Right lobe of liver (tissue), 4 donors: ENCODE measurements around the gene ATXN1.

Experiments
- POLR2A ChIP-seq: fragments of 450-650 bp; IDR thresholded peaks from one replicate; pipeline ENCODE4 v1.6.1; 2017; ENCODE audit warnings: antibody characterized with exemption, mild to moderate bottlenecking
- TF ChIP-seq, protein P1 (sequence below), 4 donors: fragments of 200-600 bp in 3 of 4; fragments of 450-650 bp in 1 of 4; IDR thresholded peaks; one replicate each; pipeline versions ENCODE4 v1.5.1 to v1.8.0; 2016 to 2022; ENCODE audit warnings: antibody characterized with exemption in 4 of 4, mild to moderate bottlenecking in 2 of 4
- donor health status: DM: no; HTN: no; CAD: no.
- donor health status: DM: no; HTN: no; CAD: no.
- donor health status: DM: no; HTN: yes; CAD: no.

DNA sequence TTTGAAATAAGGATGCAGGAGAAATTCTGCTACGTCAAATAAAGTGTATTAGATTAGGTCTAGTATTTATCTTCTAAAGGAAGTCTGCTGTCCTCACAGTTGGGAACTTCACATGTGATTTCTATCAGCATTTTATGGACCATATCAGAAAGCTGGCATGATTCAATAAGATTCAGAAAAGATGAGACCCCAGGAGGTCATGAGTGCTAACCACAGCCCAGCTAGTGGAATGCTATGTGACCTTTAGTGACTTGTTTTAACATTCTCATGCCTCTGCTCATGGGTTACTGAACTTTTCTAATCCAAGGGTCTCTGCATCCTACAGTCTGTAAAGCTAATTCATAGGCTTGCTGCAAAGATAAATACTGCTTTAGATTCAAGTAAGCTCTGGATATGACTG, 372.8 kb downstream of the ATXN1 start:
- TF ChIP-seq, protein P1, sequence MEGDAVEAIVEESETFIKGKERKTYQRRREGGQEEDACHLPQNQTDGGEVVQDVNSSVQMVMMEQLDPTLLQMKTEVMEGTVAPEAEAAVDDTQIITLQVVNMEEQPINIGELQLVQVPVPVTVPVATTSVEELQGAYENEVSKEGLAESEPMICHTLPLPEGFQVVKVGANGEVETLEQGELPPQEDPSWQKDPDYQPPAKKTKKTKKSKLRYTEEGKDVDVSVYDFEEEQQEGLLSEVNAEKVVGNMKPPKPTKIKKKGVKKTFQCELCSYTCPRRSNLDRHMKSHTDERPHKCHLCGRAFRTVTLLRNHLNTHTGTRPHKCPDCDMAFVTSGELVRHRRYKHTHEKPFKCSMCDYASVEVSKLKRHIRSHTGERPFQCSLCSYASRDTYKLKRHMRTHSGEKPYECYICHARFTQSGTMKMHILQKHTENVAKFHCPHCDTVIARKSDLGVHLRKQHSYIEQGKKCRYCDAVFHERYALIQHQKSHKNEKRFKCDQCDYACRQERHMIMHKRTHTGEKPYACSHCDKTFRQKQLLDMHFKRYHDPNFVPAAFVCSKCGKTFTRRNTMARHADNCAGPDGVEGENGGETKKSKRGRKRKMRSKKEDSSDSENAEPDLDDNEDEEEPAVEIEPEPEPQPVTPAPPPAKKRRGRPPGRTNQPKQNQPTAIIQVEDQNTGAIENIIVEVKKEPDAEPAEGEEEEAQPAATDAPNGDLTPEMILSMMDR (IDR thresholded peaks at IDR 0.05): no peak
- no peak for TF ChIP-seq POLR2A
